Measurements from ENCODE around the gene NUDT10.
"Not testable (repeated sequence)": the region's sequence is repeated elsewhere in the genome, so short reads cannot be mapped to it uniquely, and the experiment has no call there.

DNA sequence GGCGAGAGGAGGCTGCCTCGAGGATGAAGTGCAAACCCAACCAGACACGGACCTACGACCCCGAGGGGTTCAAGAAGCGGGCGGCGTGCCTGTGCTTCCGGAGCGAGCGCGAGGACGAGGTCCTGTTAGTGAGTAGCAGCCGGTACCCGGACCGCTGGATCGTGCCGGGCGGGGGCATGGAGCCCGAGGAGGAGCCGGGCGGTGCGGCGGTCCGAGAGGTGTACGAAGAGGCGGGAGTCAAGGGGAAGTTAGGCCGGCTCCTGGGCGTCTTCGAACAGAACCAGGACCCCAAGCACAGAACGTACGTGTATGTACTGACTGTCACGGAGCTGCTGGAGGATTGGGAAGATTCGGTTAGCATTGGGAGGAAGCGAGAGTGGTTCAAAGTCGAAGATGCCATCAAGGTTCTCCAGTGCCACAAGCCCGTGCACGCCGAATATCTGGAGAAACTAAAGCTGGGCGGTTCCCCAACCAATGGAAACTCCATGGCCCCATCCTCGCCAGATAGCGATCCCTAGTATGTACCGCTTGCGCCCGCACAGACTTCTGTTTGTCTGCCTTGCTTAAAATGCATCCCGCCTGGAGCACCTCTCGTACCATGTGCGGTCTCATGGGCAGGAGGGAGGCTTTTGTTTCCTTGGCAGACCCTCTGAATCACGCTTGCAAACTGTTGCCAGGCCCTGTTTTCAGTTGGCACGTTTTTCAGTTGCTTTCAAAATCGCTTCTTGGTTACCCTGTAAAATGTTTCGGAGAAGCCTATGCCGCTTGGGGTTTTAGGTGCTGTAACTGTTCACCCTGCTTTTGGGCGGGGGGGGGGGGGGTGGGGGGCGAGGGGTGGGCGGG lies 542 bp downstream of the NUDT10 start:
- TF ChIP-seq, protein P1, sequence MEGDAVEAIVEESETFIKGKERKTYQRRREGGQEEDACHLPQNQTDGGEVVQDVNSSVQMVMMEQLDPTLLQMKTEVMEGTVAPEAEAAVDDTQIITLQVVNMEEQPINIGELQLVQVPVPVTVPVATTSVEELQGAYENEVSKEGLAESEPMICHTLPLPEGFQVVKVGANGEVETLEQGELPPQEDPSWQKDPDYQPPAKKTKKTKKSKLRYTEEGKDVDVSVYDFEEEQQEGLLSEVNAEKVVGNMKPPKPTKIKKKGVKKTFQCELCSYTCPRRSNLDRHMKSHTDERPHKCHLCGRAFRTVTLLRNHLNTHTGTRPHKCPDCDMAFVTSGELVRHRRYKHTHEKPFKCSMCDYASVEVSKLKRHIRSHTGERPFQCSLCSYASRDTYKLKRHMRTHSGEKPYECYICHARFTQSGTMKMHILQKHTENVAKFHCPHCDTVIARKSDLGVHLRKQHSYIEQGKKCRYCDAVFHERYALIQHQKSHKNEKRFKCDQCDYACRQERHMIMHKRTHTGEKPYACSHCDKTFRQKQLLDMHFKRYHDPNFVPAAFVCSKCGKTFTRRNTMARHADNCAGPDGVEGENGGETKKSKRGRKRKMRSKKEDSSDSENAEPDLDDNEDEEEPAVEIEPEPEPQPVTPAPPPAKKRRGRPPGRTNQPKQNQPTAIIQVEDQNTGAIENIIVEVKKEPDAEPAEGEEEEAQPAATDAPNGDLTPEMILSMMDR (IDR thresholded peaks at IDR 0.05) = not testable (repeated sequence)
- not testable (repeated sequence) for TF ChIP-seq POLR2A, EP300 (IDR thresholded peaks at IDR 0.05)
